GM12892 (cell line): ENCODE data around the gene HMCN1.
"Not testable (repeated sequence)": the region's sequence is repeated elsewhere in the genome, so short reads cannot be mapped to it uniquely, and the experiment has no call there.

Experiments used
- DNase-seq: peaks from one replicate; pipeline ENCODE4 v3.0.0; 2011; ENCODE audit not compliant: insufficient read length
- FAIRE-seq: peaks from 2 replicates; lab custom pipeline; 2011; peaks lifted over from hg19 to GRCh38; lab: Jason Lieb, UNC
- POLR2A ChIP-seq: IDR thresholded peaks from 2 replicates; pipeline ENCODE4 v1.6.1; 2011; ENCODE audit warnings: low read depth, low read length, control low read depth
- POLR2AphosphoS5 ChIP-seq: IDR thresholded peaks from 2 replicates; pipeline ENCODE4 v1.6.1; 2011; ENCODE audit warnings: low read depth, low read length, control low read depth
- TAF1 ChIP-seq: IDR thresholded peaks from 2 replicates; pipeline ENCODE4 v1.6.1; 2011; ENCODE audit warnings: low read depth, mild to moderate bottlenecking, control low read depth, low read length, borderline replicate concordance

The HMCN1 gene

DNA sequence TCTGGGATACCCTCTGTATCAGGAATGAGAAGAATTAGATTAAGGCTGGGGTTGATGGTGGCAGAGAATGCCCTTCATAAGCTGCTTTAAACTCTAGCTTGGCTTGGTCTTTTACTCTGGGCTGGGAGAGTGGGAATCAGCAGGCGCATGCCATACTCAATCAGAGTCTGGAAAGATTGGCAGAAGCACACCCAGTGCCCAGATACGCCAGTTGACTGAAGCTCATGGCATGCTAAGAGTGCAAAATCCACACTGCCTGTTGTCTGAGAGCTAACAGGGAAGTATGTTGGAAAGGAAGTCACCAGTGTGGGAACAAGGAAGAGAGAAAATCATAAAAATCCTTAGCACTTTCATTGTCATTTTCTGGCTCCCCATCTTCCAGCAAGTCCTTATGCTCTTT is 53.0 kb downstream of the HMCN1 start:
- FAIRE-seq: no peak
- no peak for DNase-seq
- TF ChIP-seq POLR2A (no peak), POLR2AphosphoS5 (no peak), TAF1 (no peak)

DNA sequence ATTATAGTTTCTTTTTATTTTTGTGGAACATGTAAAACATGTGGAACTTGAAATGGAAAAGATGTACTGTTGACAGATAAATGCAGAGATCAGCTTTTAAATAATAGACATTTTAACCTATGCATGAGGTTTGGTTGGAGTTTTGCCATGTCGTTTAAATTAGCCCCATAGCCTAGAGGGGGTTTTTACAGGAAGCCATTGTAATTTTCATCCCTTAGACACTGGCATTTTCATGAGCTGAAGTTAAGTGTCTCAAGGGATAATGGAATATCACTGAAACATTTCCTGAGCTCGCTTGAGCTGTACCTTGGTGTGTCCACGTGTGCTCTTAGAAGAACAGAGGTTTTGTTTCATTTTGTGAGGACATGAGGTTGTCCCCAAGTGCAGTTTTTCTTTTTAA is 54.2 kb downstream of the HMCN1 start:
- DNase-seq: no peak
- TF ChIP-seq TAF1 (no peak), POLR2AphosphoS5 (no peak), POLR2A (no peak)
- no peak for FAIRE-seq

DNA sequence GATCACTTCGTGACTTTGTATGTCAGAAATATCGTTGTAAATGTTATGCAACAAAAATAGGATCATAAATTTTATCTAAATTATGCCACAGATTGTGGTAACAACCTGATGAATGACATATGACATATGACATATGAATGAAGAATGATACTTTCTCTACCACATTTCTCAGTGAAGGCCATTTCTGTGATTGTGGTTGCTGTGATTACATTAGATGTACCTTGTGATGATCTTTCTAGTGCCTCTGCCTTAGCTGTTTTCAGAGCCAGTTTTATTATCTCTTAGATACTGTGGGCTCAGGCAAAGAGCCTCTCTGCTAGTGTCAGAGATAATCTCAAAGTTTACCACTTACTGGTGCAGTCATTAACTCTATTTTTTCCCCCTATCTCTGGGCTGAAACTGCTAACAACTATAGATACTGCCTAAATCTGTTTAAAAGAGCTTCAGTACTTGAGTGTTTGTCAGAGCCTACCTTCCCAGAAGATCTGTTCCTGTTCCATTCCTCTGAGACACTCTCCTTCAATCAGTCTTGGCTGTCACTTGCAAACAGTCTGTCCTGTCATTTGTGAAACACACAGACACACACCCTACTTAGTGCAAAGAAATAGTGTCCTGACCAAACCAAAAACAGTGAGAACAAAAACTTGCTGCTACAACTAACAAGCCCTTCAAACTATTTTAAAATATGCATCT is 55.5 kb downstream of the HMCN1 start:
- TF ChIP-seq POLR2A (no peak), TAF1 (no peak), POLR2AphosphoS5 (no peak)
- DNase-seq (no peak), FAIRE-seq (no peak)

- TF ChIP-seq POLR2A (no peak), POLR2AphosphoS5 (no peak), TAF1 (no peak)
- no peak for DNase-seq
- no peak for FAIRE-seq
Observed at GRCh38 chr1:185790194-185790735, 56.1 kb downstream of the HMCN1 start.

GRCh38 chr1:185792040-185792439 is 57.8 kb downstream of the HMCN1 start:
- TF ChIP-seq TAF1 (no peak), POLR2A (no peak), POLR2AphosphoS5 (no peak)
- no peak for FAIRE-seq

GRCh38 chr1:185794495-185794894 is 60.3 kb downstream of the HMCN1 start:
- DNase-seq, FAIRE-seq: not testable (repeated sequence)

More at GRCh38 chr1:185792040-185792439, 57.8 kb downstream of the HMCN1 start:
- no peak for DNase-seq

DNA sequence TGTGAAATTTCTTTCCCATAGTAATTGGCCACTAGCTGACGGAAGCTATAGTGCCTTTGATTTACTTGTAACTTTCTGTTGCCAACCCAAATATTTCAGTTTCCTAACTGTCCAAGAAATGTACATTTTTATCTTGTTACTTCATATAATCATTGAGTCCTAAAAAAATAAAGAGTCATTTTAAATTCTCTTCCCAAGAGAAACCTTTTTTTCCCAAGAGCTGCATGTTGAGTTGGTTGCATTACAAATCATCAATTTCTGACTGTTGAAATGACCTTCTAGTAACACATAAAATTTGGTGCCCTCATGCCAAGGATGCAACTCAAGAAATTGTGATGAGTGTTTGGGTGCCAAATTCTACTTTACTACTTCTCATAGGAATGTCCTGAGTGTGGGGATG is 61.0 kb downstream of the HMCN1 start:
- TF ChIP-seq POLR2A (no peak), POLR2AphosphoS5 (no peak), TAF1 (no peak)
- FAIRE-seq (no peak), DNase-seq (no peak)

DNA sequence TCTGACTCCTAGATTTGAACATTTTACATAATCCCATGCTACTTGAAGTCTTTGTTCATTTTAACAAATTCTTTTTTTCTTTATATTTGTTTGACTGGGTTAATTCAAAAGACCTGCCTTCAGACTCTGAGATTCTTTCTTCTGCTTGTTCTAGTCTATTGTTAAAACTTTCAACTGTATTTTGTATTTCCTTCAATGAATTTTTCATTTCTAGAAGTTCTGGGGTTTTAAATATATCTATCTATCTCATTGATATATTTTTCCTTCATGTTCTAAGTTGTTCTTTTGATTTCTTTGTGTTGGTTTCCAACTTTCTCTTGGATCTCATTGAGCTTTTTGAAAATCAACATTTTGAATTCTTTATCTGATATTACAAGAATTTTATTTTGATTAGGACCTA is 64.3 kb downstream of the HMCN1 start:
- TF ChIP-seq POLR2A: no peak
- TF ChIP-seq TAF1: no peak
- TF ChIP-seq POLR2AphosphoS5: no peak
- DNase-seq (no peak), FAIRE-seq (no peak)

- FAIRE-seq: no peak
- DNase-seq: no peak
- TF ChIP-seq POLR2AphosphoS5 (no peak), POLR2A (no peak)
Observed at GRCh38 chr1:185803241-185803640, 69.0 kb downstream of the HMCN1 start.

- DNase-seq (no peak), FAIRE-seq (no peak)
- no peak for TF ChIP-seq POLR2A
Observed at GRCh38 chr1:185804206-185804605, 70.0 kb downstream of the HMCN1 start.

DNA sequence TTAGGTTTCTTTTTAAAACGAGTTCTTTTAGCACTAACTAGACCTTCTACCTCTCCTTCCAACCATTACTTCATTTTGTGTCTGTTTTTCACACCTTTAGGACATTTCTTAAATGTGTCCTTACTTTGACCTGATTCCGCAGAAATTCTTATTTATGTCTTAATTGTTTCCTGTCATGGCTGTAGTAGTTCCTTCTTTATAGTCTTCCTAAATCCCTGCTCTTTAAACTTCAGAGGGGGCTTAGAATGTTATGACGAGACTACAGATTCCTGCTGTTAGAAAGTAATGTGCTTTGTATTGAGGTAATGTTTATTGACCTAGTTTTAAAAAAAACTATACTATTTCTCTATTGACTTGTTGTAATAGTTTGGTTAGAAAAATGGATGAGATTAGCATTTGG is 70.4 kb downstream of the HMCN1 start:
- FAIRE-seq (no peak), DNase-seq (no peak)
- TF ChIP-seq TAF1 (no peak), POLR2A (no peak), POLR2AphosphoS5 (no peak)

GRCh38 chr1:185807275-185807674 is 73.1 kb downstream of the HMCN1 start:
- FAIRE-seq (no peak), DNase-seq (no peak)
- no peak for TF ChIP-seq POLR2A

DNA sequence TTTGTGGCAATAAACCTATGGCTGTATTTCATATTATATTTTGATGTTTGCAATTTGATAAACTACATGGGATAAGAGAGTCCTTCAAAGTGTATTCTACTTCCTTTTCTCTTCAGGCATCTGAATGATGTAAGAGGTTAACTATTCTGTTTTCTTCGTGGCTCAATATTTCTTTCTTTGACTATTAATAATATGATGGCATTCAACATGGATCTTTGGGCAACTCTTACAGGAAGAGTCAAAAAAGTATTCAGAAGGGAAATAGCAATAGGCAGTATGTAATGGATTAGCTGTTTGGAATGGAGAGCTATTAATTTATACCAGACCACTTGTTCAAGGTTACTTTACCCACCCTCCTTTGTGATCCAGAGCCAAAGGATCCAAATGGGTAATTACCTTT is 74.4 kb downstream of the HMCN1 start:
- FAIRE-seq (no peak), DNase-seq (no peak)
- TF ChIP-seq POLR2AphosphoS5: no peak
- TF ChIP-seq TAF1: no peak
- no peak for TF ChIP-seq POLR2A
